ENCODE measurements around the gene BMP8B. TPM values are rescaled to one million over a fixed set of nuclear protein-coding genes. Genes with fewer than 3 reads are reported as not detected.
"Not testable (repeated sequence)": the region's sequence is repeated elsewhere in the genome, so short reads cannot be mapped to it uniquely, and the experiment has no call there.

BMP8B gene
- polyA plus RNA-seq, 3 donors, result 0.14 to 1.3 (median 0.24) TPM

DNA sequence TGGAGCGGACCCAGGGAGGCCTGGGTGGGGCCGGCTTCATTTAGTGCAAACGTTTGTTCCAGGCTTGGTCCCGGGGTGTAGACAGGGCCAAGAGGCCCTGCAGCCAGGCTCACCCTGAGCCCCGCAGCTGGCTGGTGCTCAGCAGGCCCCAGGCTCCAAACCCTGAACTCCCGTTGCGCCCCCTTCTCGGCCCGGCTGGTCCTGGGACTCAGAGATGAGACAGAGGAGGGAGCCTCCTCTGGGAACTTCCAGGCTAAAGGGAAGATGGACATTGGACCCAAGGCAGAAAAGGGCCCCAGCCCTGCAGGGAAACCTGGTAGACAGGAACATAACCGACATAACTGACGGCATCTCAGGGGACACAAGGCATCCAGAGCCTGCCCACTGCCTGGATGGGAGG is 13.5 kb downstream of the BMP8B start:
- H3K4me2 ChIP-seq (replicated peaks; ENCODE audit: extremely low read depth, low read length, poor library complexity, severe bottlenecking); H4K20me1 ChIP-seq (ENCODE audit: insufficient read depth, low read length); H3K79me2 ChIP-seq (ENCODE audit: insufficient read depth, low read length); H2AFZ ChIP-seq (ENCODE audit: insufficient read depth, low read depth, low read length, poor library complexity, severe bottlenecking); H3K9ac ChIP-seq (ENCODE audit: insufficient read depth, low read length, poor library complexity, severe bottlenecking); H3K4me3 Mint-ChIP-seq; H3K27ac Mint-ChIP-seq; H3K9me3 Mint-ChIP-seq; H3K36me3 ChIP-seq (replicated peaks in 1 of 2; ENCODE audit: control insufficient read depth in 1 of 2, insufficient read depth in 2 of 2, low read length in 2 of 2); DNase-seq; H3K4me3 ChIP-seq (replicated peaks in 1 of 3; ENCODE audit: low read depth in 2 of 3, low read length in 3 of 3); intact Hi-C loops (cut with micrococcal nuclease); H3K36me3 Mint-ChIP-seq; H3K27ac ChIP-seq (ENCODE audit: low read depth in 1 of 2, low read length in 2 of 2); H3K27me3 Mint-ChIP-seq (ENCODE audit: low read depth in 3 of 3); H3K27me3 ChIP-seq (ENCODE audit: control insufficient read depth in 2 of 2, insufficient read depth in 2 of 2, low read length in 2 of 2); H3K9me3 ChIP-seq (replicated peaks in 1 of 2; ENCODE audit: control insufficient read depth in 1 of 2, insufficient read depth in 1 of 2, low read length in 2 of 2): not testable (repeated sequence)
- peaks cover 15% of the 10 kb centered on the region for H3K4me1 Mint-ChIP-seq
- 97% methylated on average over 8 of the region's 11 CpGs for WGBS (ENCODE audit: insufficient coverage)
- peaks cover 4 to 12% of the 10 kb centered on the region in 2 donors for H3K4me1 ChIP-seq (ENCODE audit: control insufficient read depth in 1 of 2, insufficient read depth in 2 of 2, low read length in 2 of 2)

DNA sequence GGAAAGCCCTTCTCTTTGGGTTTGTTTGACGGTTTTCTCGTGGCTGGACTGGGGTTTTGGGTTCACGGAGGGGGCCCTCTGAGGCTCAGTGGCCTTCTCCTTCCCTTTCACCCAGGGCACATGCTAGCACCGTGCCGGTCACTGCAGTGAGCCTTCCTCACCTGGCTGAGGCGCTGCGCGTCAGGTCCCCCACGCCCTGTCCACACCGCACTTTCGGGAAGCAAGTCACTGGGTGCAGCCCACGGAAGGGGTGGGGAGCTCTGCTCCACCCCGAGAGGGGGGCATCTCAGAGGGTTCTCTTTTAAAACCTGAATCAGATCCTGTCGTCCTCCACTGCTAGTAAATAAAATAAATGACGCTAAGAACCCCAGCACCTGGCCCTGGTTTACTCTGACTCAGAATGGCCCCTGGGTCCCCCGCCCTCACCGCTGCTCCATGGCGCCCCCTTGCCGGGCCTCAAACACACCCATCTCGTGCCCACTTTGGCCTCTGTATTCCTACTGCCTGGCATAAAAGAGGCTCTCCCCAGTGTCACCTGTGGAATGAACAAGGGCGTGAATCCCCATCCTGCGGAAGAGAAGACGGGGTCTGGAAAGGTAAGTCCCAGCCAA is 15.2 kb downstream of the BMP8B start:
- intact Hi-C loops (cut with micrococcal nuclease); H3K27ac ChIP-seq (ENCODE audit: low read depth in 1 of 2, low read length in 2 of 2); H3K36me3 ChIP-seq (replicated peaks in 1 of 2; ENCODE audit: control insufficient read depth in 1 of 2, insufficient read depth in 2 of 2, low read length in 2 of 2); H3K4me1 Mint-ChIP-seq; H4K20me1 ChIP-seq (ENCODE audit: insufficient read depth, low read length); H3K9me3 Mint-ChIP-seq; H3K4me2 ChIP-seq (replicated peaks; ENCODE audit: extremely low read depth, low read length, poor library complexity, severe bottlenecking); H3K4me3 Mint-ChIP-seq; H3K9ac ChIP-seq (ENCODE audit: insufficient read depth, low read length, poor library complexity, severe bottlenecking); H3K79me2 ChIP-seq (ENCODE audit: insufficient read depth, low read length); H3K4me1 ChIP-seq (ENCODE audit: control insufficient read depth in 1 of 2, insufficient read depth in 2 of 2, low read length in 2 of 2); H2AFZ ChIP-seq (ENCODE audit: insufficient read depth, low read depth, low read length, poor library complexity, severe bottlenecking); DNase-seq; H3K27me3 ChIP-seq (ENCODE audit: control insufficient read depth in 2 of 2, insufficient read depth in 2 of 2, low read length in 2 of 2); H3K27ac Mint-ChIP-seq; H3K4me3 ChIP-seq (replicated peaks in 1 of 3; ENCODE audit: low read depth in 2 of 3, low read length in 3 of 3); H3K36me3 Mint-ChIP-seq; H3K27me3 Mint-ChIP-seq (ENCODE audit: low read depth in 3 of 3); H3K9me3 ChIP-seq (replicated peaks in 1 of 2; ENCODE audit: control insufficient read depth in 1 of 2, insufficient read depth in 1 of 2, low read length in 2 of 2): not testable (repeated sequence)
- no CpG with 5 or more reads among the region's 23 CpGs for WGBS (ENCODE audit: insufficient coverage)

DNA sequence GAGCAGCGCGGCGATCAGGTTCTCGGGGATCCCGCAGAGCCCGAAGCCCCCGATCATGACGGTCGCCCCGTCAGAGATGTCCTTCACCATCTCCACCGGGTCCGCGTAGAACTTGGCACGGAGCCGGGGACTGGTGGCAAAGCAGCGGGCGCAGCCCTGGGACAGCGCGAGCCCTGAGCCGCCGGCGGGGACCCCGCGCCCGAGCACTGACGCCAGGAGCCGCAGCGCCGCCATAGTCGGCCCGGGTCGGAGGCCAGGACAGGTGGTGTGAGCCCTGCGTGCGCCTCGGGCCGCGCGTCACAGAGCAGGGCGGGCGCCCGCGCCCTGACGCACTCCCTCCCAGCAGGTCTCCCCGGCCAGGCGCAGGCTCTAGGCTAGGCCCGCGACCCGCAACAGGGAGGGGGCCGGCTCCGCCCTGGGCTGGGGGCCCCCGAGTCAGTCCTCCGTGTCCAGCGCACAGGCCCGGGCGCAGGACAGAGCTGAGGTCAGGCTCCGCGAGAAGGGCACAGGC is 17.6 kb downstream of the BMP8B start, which contains the start of gene OXCT2:
Gene OXCT2 (minus strand): TSS at position 327 of the 511 bp plus-strand sequence. CDS start 93 bp downstream, at position 234.
- H3K4me3 Mint-ChIP-seq, result peak within 1 kb of the TSS; percentile 83 to 97
- DNase-seq; intact Hi-C loops (cut with micrococcal nuclease); H3K36me3 Mint-ChIP-seq; H3K9ac ChIP-seq (ENCODE audit: insufficient read depth, low read length, poor library complexity, severe bottlenecking); H3K27ac ChIP-seq (ENCODE audit: low read depth in 1 of 2, low read length in 2 of 2); H3K27me3 ChIP-seq (ENCODE audit: control insufficient read depth in 2 of 2, insufficient read depth in 2 of 2, low read length in 2 of 2); H3K27me3 Mint-ChIP-seq (ENCODE audit: low read depth in 3 of 3); H2AFZ ChIP-seq (ENCODE audit: insufficient read depth, low read depth, low read length, poor library complexity, severe bottlenecking); H3K36me3 ChIP-seq (replicated peaks in 1 of 2; ENCODE audit: control insufficient read depth in 1 of 2, insufficient read depth in 2 of 2, low read length in 2 of 2); H3K9me3 Mint-ChIP-seq; H3K4me1 Mint-ChIP-seq; H4K20me1 ChIP-seq (ENCODE audit: insufficient read depth, low read length); H3K9me3 ChIP-seq (replicated peaks in 1 of 2; ENCODE audit: control insufficient read depth in 1 of 2, insufficient read depth in 1 of 2, low read length in 2 of 2); H3K4me1 ChIP-seq (ENCODE audit: control insufficient read depth in 1 of 2, insufficient read depth in 2 of 2, low read length in 2 of 2); H3K79me2 ChIP-seq (ENCODE audit: insufficient read depth, low read length): not testable (repeated sequence)
- peak within 1 kb of the TSS in 1 of 7 donors; percentile 24 for H3K27ac Mint-ChIP-seq
- peak within 1 kb of the TSS; percentile 29 for H3K4me2 ChIP-seq (replicated peaks; ENCODE audit: extremely low read depth, low read length, poor library complexity, severe bottlenecking)
- H3K4me3 ChIP-seq (replicated peaks in 1 of 3; ENCODE audit: low read depth in 2 of 3, low read length in 3 of 3), result peak within 1 kb of the TSS in 2 of 3 experiments; percentile 28 to 40
- 2% methylated on average over 10 of the region's 57 CpGs for WGBS (ENCODE audit: insufficient coverage)

DNA sequence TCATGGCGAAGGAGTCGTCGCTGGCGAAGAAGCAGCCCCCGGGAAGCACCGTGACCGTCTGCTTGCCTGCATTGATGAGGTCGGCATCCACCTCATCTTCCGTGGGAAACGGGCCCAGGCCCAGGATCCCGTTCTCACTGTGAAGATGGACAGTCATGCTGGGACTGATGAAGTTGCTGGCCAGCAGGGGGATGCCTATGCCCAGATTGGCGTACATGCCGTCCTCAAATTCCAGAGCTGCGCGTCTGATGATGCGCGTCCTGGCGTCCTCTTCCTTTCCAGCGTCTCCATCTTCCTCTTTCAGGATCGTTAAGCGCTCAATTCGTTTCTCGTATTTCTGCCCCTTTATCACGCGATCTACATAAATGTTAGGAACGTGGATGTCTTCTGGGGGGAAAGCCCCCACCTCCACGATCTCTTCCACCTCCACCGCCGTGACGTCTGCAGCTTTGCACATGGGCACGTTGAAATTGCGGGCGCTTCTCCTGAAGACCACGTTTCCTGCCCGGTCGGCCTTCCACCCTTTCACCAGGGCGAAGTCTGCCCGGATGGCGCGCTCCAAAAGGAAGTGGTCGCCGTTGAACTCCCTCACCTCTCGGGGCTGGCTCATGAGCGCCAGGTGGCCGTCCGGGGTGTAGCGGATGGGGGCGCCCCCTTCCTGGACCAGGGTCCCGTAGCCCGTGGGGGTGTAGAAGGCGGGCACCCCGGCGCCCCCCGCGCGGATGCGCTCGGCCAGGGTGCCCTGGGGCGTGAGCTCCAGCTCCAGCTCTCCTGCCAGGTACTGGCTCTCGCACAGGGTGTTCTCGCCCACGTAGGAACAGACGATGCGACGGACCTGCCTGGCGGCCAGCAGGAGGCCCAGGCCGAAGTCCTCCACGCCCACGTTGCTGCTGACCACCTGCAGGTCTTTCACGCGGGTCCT is 18.3 kb downstream of the BMP8B start:
- H3K9ac ChIP-seq (ENCODE audit: insufficient read depth, low read length, poor library complexity, severe bottlenecking); H3K4me1 Mint-ChIP-seq; H3K4me1 ChIP-seq (ENCODE audit: control insufficient read depth in 1 of 2, insufficient read depth in 2 of 2, low read length in 2 of 2); H3K36me3 Mint-ChIP-seq; H3K27me3 Mint-ChIP-seq (ENCODE audit: low read depth in 3 of 3); H2AFZ ChIP-seq (ENCODE audit: insufficient read depth, low read depth, low read length, poor library complexity, severe bottlenecking); H4K20me1 ChIP-seq (ENCODE audit: insufficient read depth, low read length); H3K36me3 ChIP-seq (replicated peaks in 1 of 2; ENCODE audit: control insufficient read depth in 1 of 2, insufficient read depth in 2 of 2, low read length in 2 of 2); H3K79me2 ChIP-seq (ENCODE audit: insufficient read depth, low read length); H3K27me3 ChIP-seq (ENCODE audit: control insufficient read depth in 2 of 2, insufficient read depth in 2 of 2, low read length in 2 of 2); intact Hi-C loops (cut with micrococcal nuclease); H3K27ac ChIP-seq (ENCODE audit: low read depth in 1 of 2, low read length in 2 of 2); H3K9me3 ChIP-seq (replicated peaks in 1 of 2; ENCODE audit: control insufficient read depth in 1 of 2, insufficient read depth in 1 of 2, low read length in 2 of 2); H3K9me3 Mint-ChIP-seq: not testable (repeated sequence)
- H3K4me3 ChIP-seq (replicated peaks in 1 of 3; ENCODE audit: low read depth in 2 of 3, low read length in 3 of 3), result peak overlapping the region in 2 of 3 experiments; percentile 28 to 40
- peak in 2 of 3 donors; percentile 18 to 63 for DNase-seq
- Mint-ChIP-seq H3K4me3 (peak overlapping the region; percentile 83 to 97), H3K27ac (peak overlapping the region in 1 of 7 donors; percentile 24)
- H3K4me2 ChIP-seq (replicated peaks; ENCODE audit: extremely low read depth, low read length, poor library complexity, severe bottlenecking), result peak overlapping the region; percentile 29
- no CpG with 5 or more reads among the region's 71 CpGs for WGBS (ENCODE audit: insufficient coverage)

Data from CD14-positive monocyte (primary cell).